ENCODE results near the gene NIP7. TPM values are rescaled to one million over a fixed set of nuclear protein-coding genes. Genes with fewer than 3 reads are reported as not detected.

The NIP7 gene
- polyA plus RNA-seq, 2 donors, result 16.4 to 22.3 TPM

DNA sequence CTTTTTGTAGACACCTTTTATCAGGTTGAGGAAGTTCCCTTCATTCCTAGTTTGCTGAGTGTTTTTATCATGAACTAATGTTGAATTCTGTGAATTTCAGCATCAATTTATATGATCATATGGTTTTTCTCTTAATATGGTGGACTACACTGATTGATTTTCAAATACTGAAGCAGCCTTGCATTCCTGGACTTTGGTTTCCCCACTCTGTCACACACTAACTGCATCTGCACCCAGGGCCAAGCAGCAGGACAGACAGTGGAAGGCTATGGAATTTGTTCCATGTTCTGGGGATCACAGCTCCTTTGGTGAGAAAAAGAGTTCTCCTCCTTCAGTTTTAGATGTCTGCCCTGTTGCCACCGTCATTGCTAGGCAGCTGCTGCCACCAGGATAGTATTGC lies 38.5 kb downstream of the NIP7 start:
- peaks cover 3% of the 10 kb centered on the region in 2 donors for H3K36me3 ChIP-seq (ENCODE audit: control insufficient read depth in 2 of 2, insufficient read depth in 2 of 2, low read length in 1 of 2)
- H3K4me3 ChIP-seq (ENCODE audit: low read depth in 1 of 2, low read length in 2 of 2), result no peak overlapping the region
- no peaks in the 10 kb centered on the region for H3K4me1 ChIP-seq (ENCODE audit: control insufficient read depth in 2 of 2, insufficient read depth in 2 of 2, low read length in 1 of 2)
- H3K9me3 ChIP-seq (ENCODE audit: control insufficient read depth in 2 of 2, insufficient read depth in 1 of 2, low read depth in 1 of 2, low read length in 1 of 2), result no peaks in the 10 kb centered on the region
- 93 to 100% methylated on average over 1 of the region's 1 CpG for WGBS, 2 donors
- H3K27me3 ChIP-seq (ENCODE audit: control insufficient read depth in 1 of 2, insufficient read depth in 2 of 2, low read length in 2 of 2), result no peaks in the 10 kb centered on the region
- H3K27ac ChIP-seq (ENCODE audit: low read depth in 2 of 2, low read length in 1 of 2), result no peak overlapping the region

DNA sequence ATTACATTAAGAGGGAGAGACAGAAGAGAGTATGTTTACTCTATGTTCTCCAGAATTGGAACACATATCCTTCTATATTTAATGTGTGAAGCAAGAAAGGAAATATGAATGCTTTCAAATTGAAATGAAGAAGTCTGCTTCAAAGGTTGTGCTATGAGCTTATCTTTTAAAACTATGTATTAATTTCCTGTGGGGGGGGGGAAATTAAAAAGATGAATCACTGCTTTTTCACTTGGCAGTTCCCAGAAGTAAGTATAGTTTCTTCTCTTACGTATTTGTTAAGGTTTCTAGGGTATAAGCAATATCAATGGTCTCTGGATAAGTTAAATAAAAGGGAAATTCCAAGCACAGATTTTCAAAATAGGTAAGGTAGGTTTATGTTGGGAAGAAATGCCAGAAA lies 39.2 kb downstream of the NIP7 start:
- Histone ChIP-seq H3K9me3 (ENCODE audit: control insufficient read depth in 2 of 2, insufficient read depth in 1 of 2, low read depth in 1 of 2, low read length in 1 of 2) (no peaks in the 10 kb centered on the region), H3K4me3 (ENCODE audit: low read depth in 1 of 2, low read length in 2 of 2) (no peak overlapping the region), H3K27ac (ENCODE audit: low read depth in 2 of 2, low read length in 1 of 2) (no peak overlapping the region), H3K4me1 (ENCODE audit: control insufficient read depth in 2 of 2, insufficient read depth in 2 of 2, low read length in 1 of 2) (no peaks in the 10 kb centered on the region), H3K27me3 (ENCODE audit: control insufficient read depth in 1 of 2, insufficient read depth in 2 of 2, low read length in 2 of 2) (no peaks in the 10 kb centered on the region), H3K36me3 (ENCODE audit: control insufficient read depth in 2 of 2, insufficient read depth in 2 of 2, low read length in 1 of 2) (peaks cover 3% of the 10 kb centered on the region in 2 donors)
- 67 to 76% methylated on average over 1 of the region's 1 CpG for WGBS, 2 donors

DNA sequence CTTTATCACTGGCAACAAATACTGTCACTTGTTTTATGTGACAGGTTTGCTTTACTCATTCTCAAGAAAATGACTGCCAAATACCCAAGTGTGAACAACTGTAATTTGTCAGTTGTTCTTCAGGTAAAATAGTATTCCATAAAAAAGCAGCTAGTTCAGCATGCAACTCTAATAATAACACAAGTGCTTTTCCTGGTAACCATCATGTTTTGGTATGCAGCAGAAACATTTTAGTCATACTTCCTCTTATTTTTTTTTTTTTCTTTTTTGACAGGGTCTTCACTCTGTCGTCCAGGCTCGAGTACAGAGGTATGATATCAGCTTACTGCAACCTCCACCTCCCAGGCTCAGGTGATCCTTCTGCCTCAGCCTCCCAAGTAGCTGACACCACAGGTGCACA lies 41.7 kb downstream of the NIP7 start:
- H3K9me3 ChIP-seq (ENCODE audit: control insufficient read depth in 2 of 2, insufficient read depth in 1 of 2, low read depth in 1 of 2, low read length in 1 of 2), result no peaks in the 10 kb centered on the region

DNA sequence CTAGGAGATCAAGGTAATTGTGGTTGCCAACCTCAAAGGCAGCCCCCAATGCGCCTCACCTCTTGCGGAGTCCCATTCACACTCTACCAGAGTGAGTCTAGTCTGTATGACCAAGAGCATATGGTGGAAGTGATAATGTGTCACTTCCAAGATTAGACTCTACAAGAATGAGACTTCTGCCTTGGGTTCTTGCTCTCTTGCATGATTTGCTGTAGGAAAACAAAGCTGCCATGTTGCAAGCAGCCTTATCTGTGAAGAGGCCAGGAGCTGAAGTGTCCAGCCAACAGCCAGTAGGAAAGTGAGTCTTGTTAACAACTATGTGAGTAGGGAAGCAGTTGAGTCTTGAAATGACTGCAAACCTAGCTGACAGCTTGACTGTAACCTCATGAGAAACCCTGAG lies 42.8 kb downstream of the NIP7 start:
- no peak overlapping the region for H3K4me3 ChIP-seq (ENCODE audit: low read depth in 1 of 2, low read length in 2 of 2)
- no peaks in the 10 kb centered on the region for H3K27me3 ChIP-seq (ENCODE audit: control insufficient read depth in 1 of 2, insufficient read depth in 2 of 2, low read length in 2 of 2)
- no peaks in the 10 kb centered on the region for H3K9me3 ChIP-seq (ENCODE audit: control insufficient read depth in 2 of 2, insufficient read depth in 1 of 2, low read depth in 1 of 2, low read length in 1 of 2)
- H3K36me3 ChIP-seq (ENCODE audit: control insufficient read depth in 2 of 2, insufficient read depth in 2 of 2, low read length in 1 of 2), result peaks cover 3% of the 10 kb centered on the region in 2 donors
- 99 to 100% methylated on average over 2 of the region's 2 CpGs for WGBS, 2 donors
- no peaks in the 10 kb centered on the region for H3K4me1 ChIP-seq (ENCODE audit: control insufficient read depth in 2 of 2, insufficient read depth in 2 of 2, low read length in 1 of 2)
- H3K27ac ChIP-seq (ENCODE audit: low read depth in 2 of 2, low read length in 1 of 2), result no peak overlapping the region

More for the DNA sequence above, 41.7 kb downstream of the NIP7 start:
- Histone ChIP-seq H3K27me3 (ENCODE audit: control insufficient read depth in 1 of 2, insufficient read depth in 2 of 2, low read length in 2 of 2) (no peaks in the 10 kb centered on the region), H3K4me1 (ENCODE audit: control insufficient read depth in 2 of 2, insufficient read depth in 2 of 2, low read length in 1 of 2) (no peaks in the 10 kb centered on the region), H3K4me3 (ENCODE audit: low read depth in 1 of 2, low read length in 2 of 2) (no peak overlapping the region), H3K36me3 (ENCODE audit: control insufficient read depth in 2 of 2, insufficient read depth in 2 of 2, low read length in 1 of 2) (peaks cover 3% of the 10 kb centered on the region in 2 donors), H3K27ac (ENCODE audit: low read depth in 2 of 2, low read length in 1 of 2) (no peak overlapping the region)
- WGBS, 2 donors, result 76 to 77% methylated on average over 2 of the region's 2 CpGs

DNA sequence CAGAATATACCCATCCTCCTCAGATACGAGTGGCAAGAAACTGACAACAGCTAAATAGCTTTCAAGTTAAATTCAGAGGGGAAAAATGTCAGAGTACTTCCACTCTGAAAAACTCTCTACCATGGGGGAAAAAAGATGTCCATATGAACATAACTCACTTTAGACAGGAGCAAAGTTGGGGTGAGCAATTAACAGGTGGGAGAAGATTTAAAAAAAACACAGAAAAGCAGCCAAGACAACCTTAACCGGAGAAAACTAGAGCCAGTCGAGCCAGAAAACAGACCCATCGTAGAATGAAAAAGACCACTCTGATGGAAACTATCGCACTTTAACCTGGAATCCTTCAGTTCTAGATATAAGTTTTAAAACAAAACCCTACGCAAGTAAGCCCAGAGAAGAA lies 45.4 kb downstream of the NIP7 start:
- peaks cover 3% of the 10 kb centered on the region in 2 donors for H3K36me3 ChIP-seq (ENCODE audit: control insufficient read depth in 2 of 2, insufficient read depth in 2 of 2, low read length in 1 of 2)
- no peaks in the 10 kb centered on the region for H3K9me3 ChIP-seq (ENCODE audit: control insufficient read depth in 2 of 2, insufficient read depth in 1 of 2, low read depth in 1 of 2, low read length in 1 of 2)
- H3K27me3 ChIP-seq (ENCODE audit: control insufficient read depth in 1 of 2, insufficient read depth in 2 of 2, low read length in 2 of 2), result no peaks in the 10 kb centered on the region
- peak overlapping the region; percentile 77 to 82 for H3K4me3 ChIP-seq (ENCODE audit: low read depth in 1 of 2, low read length in 2 of 2)
- H3K27ac ChIP-seq (ENCODE audit: low read depth in 2 of 2, low read length in 1 of 2), result peak overlapping the region; percentile 96 to 98
- no peaks in the 10 kb centered on the region for H3K4me1 ChIP-seq (ENCODE audit: control insufficient read depth in 2 of 2, insufficient read depth in 2 of 2, low read length in 1 of 2)
- WGBS, 2 donors, result 2 to 3% methylated on average over 6 of the region's 6 CpGs

DNA sequence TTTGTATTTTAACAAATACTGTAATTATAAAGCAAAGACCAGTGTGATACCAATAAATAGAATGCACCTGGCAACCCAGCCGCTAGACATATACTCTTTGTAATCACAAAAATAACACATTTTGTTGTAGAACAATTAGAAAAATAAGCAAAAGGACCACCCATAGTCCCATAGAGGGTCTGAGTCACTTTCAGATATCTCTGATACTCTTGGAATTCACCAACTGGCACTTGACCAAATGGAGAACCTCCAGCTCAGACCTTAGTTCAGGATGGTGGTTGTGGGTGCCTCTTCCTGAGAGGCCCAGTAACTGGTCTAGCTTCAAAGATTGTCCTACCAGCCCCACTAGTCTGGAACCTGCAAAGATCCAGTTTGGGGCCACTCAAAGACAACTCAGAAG lies 47.0 kb downstream of the NIP7 start:
- no peaks in the 10 kb centered on the region for H3K4me1 ChIP-seq (ENCODE audit: control insufficient read depth in 2 of 2, insufficient read depth in 2 of 2, low read length in 1 of 2)
- no peak overlapping the region for H3K4me3 ChIP-seq (ENCODE audit: low read depth in 1 of 2, low read length in 2 of 2)
- no peak overlapping the region for H3K27ac ChIP-seq (ENCODE audit: low read depth in 2 of 2, low read length in 1 of 2)
- no peaks in the 10 kb centered on the region for H3K27me3 ChIP-seq (ENCODE audit: control insufficient read depth in 1 of 2, insufficient read depth in 2 of 2, low read length in 2 of 2)
- peaks cover 3% of the 10 kb centered on the region in 2 donors for H3K36me3 ChIP-seq (ENCODE audit: control insufficient read depth in 2 of 2, insufficient read depth in 2 of 2, low read length in 1 of 2)
- no peaks in the 10 kb centered on the region for H3K9me3 ChIP-seq (ENCODE audit: control insufficient read depth in 2 of 2, insufficient read depth in 1 of 2, low read depth in 1 of 2, low read length in 1 of 2)
- 70 to 84% methylated on average over 1 of the region's 1 CpG for WGBS, 2 donors

Other genes starting within 250 kb of the NIP7 start
- 10 to 100 TPM in 1 of 2 donors, 1 to 10 TPM in 1; 9.3 to 12.0 TPM for gene HAS3, start 234.1 kb upstream of the NIP7 start, polyA plus RNA-seq
- gene CHTF8, start 207.2 kb upstream of the NIP7 start, polyA plus RNA-seq, result 10 to 100 TPM; 18.8 to 43.5 TPM
- 10 to 100 TPM; 15.5 to 29.8 TPM for gene UTP4, start 207.1 kb upstream of the NIP7 start, polyA plus RNA-seq
- gene SNTB2, start 152.6 kb upstream of the NIP7 start, polyA plus RNA-seq, result 1 to 10 TPM; 4.3 to 4.4 TPM
- 10 to 100 TPM; 24.1 to 24.4 TPM for gene VPS4A, start 28.4 kb upstream of the NIP7 start, polyA plus RNA-seq
- 10 to 100 TPM in 1 of 2 donors, 1 to 10 TPM in 1; 3.9 to 16.9 TPM for gene PDF, start 9.2 kb upstream of the NIP7 start, polyA plus RNA-seq
- 10 to 100 TPM; 12.9 to 13.5 TPM for gene COG8, start 208 bp upstream of the NIP7 start, polyA plus RNA-seq
- gene TMED6, start 12.0 kb downstream of the NIP7 start, polyA plus RNA-seq, result under 1 TPM in 1 of 2 donors, not detected in 1; 0.33 TPM
- gene TERF2, start 46.2 kb downstream of the NIP7 start, polyA plus RNA-seq, result 1 to 10 TPM; 5.6 to 9.1 TPM
- gene CYB5B, start 84.8 kb downstream of the NIP7 start, polyA plus RNA-seq, result 10 to 100 TPM; 41.1 to 64.9 TPM
- 1 to 10 TPM; 2.7 to 6.5 TPM for gene NFAT5, start 226.2 kb downstream of the NIP7 start, polyA plus RNA-seq

Data from esophagus (tissue), 2 donors.